ENCODE measurements around the gene ZNF552. TPM values are rescaled to one million over a fixed set of nuclear protein-coding genes. Genes with fewer than 3 reads are reported as not detected.
"Not testable (repeated sequence)": the region's sequence is repeated elsewhere in the genome, so short reads cannot be mapped to it uniquely, and the experiment has no call there.

The ZNF552 gene
- total RNA-seq, 1 donor from 2014 or later: 3.9 TPM

DNA sequence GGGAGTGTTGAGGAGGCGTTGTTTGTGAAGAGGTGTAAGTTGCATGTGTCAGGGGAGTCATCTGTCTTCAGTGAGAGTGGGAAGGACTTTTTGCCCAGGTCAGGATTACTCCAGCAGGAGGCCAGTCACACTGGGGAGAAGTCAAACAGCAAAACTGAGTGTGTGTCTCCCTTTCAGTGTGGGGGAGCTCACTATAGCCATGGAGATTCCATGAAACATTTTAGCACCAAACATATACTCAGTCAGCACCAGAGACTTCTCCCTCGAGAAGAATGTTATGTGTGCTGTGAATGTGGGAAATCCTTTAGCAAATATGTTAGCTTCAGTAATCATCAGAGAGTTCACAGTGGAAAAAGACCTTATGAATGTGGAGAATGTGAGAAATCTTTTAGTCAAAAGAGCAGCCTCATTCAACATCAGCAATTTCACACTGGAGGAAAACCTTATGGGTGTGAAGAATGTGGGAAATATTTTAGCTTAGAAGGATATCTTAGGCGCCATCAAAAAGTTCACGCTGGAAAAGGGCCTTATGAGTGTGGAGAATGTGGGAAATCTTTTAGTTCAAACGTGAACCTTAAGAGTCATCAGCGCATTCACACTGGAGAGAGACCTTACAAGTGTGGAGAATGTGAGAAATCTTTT is 26.5 kb upstream of the ZNF552 start:
- no peak for TF ChIP-seq CTCF (IDR thresholded peaks at IDR 0.05; ENCODE audit: borderline replicate concordance)
- intact Hi-C loops (cut with micrococcal nuclease): no loop called here
- Histone ChIP-seq H3K36me3 (peaks cover 28% of the 10 kb centered on the region), H3K27me3 (ENCODE audit: low read depth) (no peaks in the 10 kb centered on the region), H3K4me1 (peaks cover 8% of the 10 kb centered on the region), H3K4me3 (no peak overlapping the region), H3K9me3 (replicated peaks) (no peaks in the 10 kb centered on the region), H3K27ac (replicated peaks) (no peak overlapping the region)
- DNase-seq: no peak

GRCh38 chr19:57838622-57839191 is 24.0 kb upstream of the ZNF552 start:
- DNase-seq; H3K27ac ChIP-seq (replicated peaks); H3K4me1 ChIP-seq; intact Hi-C loops (cut with micrococcal nuclease); H3K27me3 ChIP-seq (ENCODE audit: low read depth); H3K9me3 ChIP-seq (replicated peaks); H3K4me3 ChIP-seq: not testable (repeated sequence)
- H3K36me3 ChIP-seq: peaks cover 28% of the 10 kb centered on the region

- H3K27me3 ChIP-seq (ENCODE audit: low read depth); H3K9me3 ChIP-seq (replicated peaks); DNase-seq; H3K27ac ChIP-seq (replicated peaks); H3K4me3 ChIP-seq; intact Hi-C loops (cut with micrococcal nuclease): not testable (repeated sequence)
- Histone ChIP-seq H3K4me1 (peaks cover 14% of the 10 kb centered on the region), H3K36me3 (peaks cover 22% of the 10 kb centered on the region)
These were observed 22.3 kb upstream of the ZNF552 start for GRCh38 chr19:57836991-57837390.

- intact Hi-C loops (cut with micrococcal nuclease): no loop called here
- TF ChIP-seq CTCF (IDR thresholded peaks at IDR 0.05; ENCODE audit: borderline replicate concordance): peak; percentile 48
- DNase-seq: peak; percentile 82
- H3K4me3 ChIP-seq: peak within 1 kb of the TSS; percentile 73
- H3K9me3 ChIP-seq (replicated peaks): no peaks in the 10 kb centered on the region
- peak within 1 kb of the TSS; percentile 90 for H3K27ac ChIP-seq (replicated peaks)
- H3K36me3 ChIP-seq: no peaks in the 10 kb centered on the region
- H3K27me3 ChIP-seq (ENCODE audit: low read depth): no peaks in the 10 kb centered on the region
- peaks cover 42% of the 10 kb centered on the region for H3K4me1 ChIP-seq
These were observed 15.4 kb upstream of the ZNF552 start, which contains the start of gene ZNF587B for GRCh38 chr19:57830071-57830602. TSS of gene ZNF587B (plus strand) at chr19:57830299. CDS start at chr19:57830529, 230 bp downstream.

DNA sequence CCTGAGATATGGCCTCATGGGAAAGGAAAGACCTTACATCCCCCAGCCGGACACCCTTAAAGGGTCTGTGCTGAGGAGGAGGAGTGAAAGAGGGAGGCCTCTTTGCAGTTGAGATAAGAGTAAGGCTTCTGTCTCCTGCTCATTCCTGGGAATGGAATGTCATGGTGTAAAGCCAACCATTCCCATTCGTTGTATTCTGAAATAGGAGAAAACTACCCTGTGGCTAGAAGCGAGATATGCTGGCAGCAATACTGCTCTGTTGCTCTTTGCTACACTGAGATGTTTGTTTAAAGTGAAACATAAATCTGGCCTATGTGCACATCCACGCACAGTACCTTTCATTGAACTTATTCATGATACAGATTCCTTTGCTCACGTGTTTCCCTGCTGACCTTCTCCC is 14.6 kb upstream of the ZNF552 start:
- intact Hi-C loops (cut with micrococcal nuclease): no loop called here
- no peak for TF ChIP-seq CTCF (IDR thresholded peaks at IDR 0.05; ENCODE audit: borderline replicate concordance)
- no peak for DNase-seq
- Histone ChIP-seq H3K9me3 (replicated peaks) (no peaks in the 10 kb centered on the region), H3K27ac (replicated peaks) (peak overlapping the region; percentile 90), H3K27me3 (ENCODE audit: low read depth) (no peaks in the 10 kb centered on the region), H3K4me1 (peaks cover 42% of the 10 kb centered on the region), H3K4me3 (peak overlapping the region; percentile 73), H3K36me3 (no peaks in the 10 kb centered on the region)

GRCh38 chr19:57825511-57825910 is 10.8 kb upstream of the ZNF552 start:
- intact Hi-C loops (cut with micrococcal nuclease): no loop called here
- Histone ChIP-seq H3K27me3 (ENCODE audit: low read depth) (no peaks in the 10 kb centered on the region), H3K9me3 (replicated peaks) (no peaks in the 10 kb centered on the region), H3K4me3 (no peak overlapping the region), H3K36me3 (no peaks in the 10 kb centered on the region), H3K27ac (replicated peaks) (no peak overlapping the region), H3K4me1 (peaks cover 45% of the 10 kb centered on the region)
- no peak for TF ChIP-seq CTCF (IDR thresholded peaks at IDR 0.05; ENCODE audit: borderline replicate concordance)
- no peak for DNase-seq

DNA sequence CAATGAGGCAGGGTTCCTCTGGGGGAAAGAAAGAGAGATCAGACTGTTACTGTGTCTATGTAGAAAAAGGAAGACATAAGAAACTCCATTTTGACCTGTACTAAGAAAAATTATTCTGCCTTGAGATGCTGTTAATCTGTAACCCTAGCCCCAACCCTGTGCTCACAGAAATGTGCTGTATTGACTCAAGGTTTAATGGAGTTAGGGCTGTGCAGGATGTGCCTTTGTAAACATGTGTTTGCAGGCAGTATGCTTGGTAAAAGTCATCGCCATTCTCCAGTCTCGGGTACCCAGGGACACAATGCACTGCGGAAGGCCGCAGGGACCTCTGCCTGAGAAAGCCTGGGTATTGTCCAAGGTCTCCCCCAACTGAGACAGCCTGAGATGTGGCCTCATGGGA is 8.9 kb upstream of the ZNF552 start:
- H3K36me3 ChIP-seq; intact Hi-C loops (cut with micrococcal nuclease); H3K27ac ChIP-seq (replicated peaks); H3K4me3 ChIP-seq; DNase-seq; H3K27me3 ChIP-seq (ENCODE audit: low read depth); H3K9me3 ChIP-seq (replicated peaks): not testable (repeated sequence)
- peaks cover 45% of the 10 kb centered on the region for H3K4me1 ChIP-seq

DNA sequence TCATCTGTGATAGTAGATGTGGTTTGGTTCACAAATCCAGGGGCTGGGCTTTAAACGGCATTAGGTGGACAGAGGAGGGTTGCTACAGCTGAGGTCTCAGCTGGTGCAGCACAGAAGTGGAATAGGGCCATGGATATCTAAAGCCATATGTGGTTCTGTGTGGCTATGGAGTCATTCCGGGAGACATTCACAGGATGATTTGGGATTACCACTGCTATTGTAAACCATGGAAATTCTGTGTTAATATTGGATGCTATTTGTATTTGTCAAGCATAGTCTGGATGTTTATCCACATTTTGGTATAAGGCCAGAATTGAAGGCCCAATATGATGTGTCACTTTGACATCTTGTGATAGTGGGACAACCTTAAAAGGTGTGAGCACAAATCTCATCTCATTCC is 8.4 kb upstream of the ZNF552 start:
- DNase-seq; intact Hi-C loops (cut with micrococcal nuclease); H3K36me3 ChIP-seq; H3K27ac ChIP-seq (replicated peaks); H3K9me3 ChIP-seq (replicated peaks); H3K4me3 ChIP-seq; H3K27me3 ChIP-seq (ENCODE audit: low read depth): not testable (repeated sequence)
- H3K4me1 ChIP-seq: peaks cover 41% of the 10 kb centered on the region

DNA sequence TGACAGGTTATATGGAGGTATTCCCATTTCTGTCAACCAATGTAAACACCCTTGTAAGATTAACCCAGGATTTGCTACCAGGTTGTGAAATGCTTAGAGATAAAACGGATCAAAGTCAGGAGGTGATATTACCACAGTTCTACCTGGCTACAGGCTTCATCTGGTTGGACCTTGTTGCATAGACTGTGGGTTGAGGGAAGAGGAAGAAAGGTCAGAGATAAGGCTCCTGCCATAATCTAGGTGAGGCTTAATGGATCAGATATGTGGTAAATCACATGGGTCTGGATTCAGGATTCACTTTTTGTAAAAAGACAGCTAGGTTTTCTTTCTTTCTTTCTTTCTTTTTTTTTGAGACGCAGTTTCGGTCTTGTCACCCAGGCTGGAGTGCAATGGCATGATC is 6.8 kb upstream of the ZNF552 start:
- DNase-seq; H3K4me3 ChIP-seq; intact Hi-C loops (cut with micrococcal nuclease); H3K36me3 ChIP-seq; H3K9me3 ChIP-seq (replicated peaks); H3K27ac ChIP-seq (replicated peaks); H3K27me3 ChIP-seq (ENCODE audit: low read depth): not testable (repeated sequence)
- H3K4me1 ChIP-seq: peaks cover 41% of the 10 kb centered on the region

DNA sequence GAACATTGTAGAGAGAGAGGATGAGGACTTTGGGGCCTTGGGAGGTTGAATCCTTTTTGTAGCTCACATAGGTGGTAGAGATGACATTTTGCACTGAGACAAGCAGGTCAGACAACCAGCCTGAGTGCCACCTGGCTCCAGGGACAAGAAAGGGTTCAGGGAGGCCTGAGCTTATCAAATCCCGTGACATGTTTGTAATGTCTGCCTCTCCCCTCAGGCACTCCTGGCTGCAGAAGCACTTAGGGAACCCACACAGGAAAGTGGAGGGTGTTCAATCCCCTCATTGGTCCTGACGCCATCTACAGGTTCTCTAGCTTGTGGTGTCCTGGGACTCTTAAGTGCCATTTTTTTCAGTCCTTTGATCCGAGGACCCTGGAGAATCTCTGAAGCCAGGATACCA is 6.4 kb upstream of the ZNF552 start:
- intact Hi-C loops (cut with micrococcal nuclease); H3K9me3 ChIP-seq (replicated peaks); H3K27me3 ChIP-seq (ENCODE audit: low read depth); H3K36me3 ChIP-seq; H3K27ac ChIP-seq (replicated peaks); DNase-seq: not testable (repeated sequence)
- Histone ChIP-seq H3K4me1 (peaks cover 41% of the 10 kb centered on the region), H3K4me3 (peak overlapping the region; percentile 85)

Measured in left ventricle myocardium inferior (tissue), 1 donor.